GM23338 (cell line): ENCODE data around the gene COQ8B.

Source experiments
- CREB1 ChIP-seq: fragments of 250-450 bp; sonication (Bioruptor Pico); IDR thresholded peaks from 2 replicates; pipeline ENCODE4 v1.5.0; 2020; ENCODE audit warnings: low read depth, mild to moderate bottlenecking, moderate library complexity
- EZH2 ChIP-seq: fragments of 200-600 bp; sonication (generic); IDR thresholded peaks from one replicate; pipeline ENCODE4 v1.8.0; 2017; ENCODE audit warnings: antibody characterized with exemption, mild to moderate bottlenecking, low read depth; ENCODE audit not compliant: unreplicated experiment
- NANOG ChIP-seq: IDR thresholded peaks from 2 replicates; pipeline ENCODE4 v1.6.1; 2016; ENCODE audit warnings: antibody characterized with exemption, borderline replicate concordance
- POLR2AphosphoS5 ChIP-seq: IDR thresholded peaks from 2 replicates; pipeline ENCODE4 v1.6.1; 2016; ENCODE audit warnings: antibody characterized with exemption, low read depth
- ZNF114 ChIP-seq: fragments of 250-450 bp; sonication (Bioruptor Pico); IDR thresholded peaks from 2 replicates; pipeline ENCODE4 v1.5.0; 2020; ENCODE audit warnings: mild to moderate bottlenecking, moderate library complexity
- ZNF331 ChIP-seq: fragments of 250-450 bp; sonication (Bioruptor Pico); IDR thresholded peaks from 2 replicates; pipeline ENCODE4 v1.5.0; 2020; ENCODE audit warnings: low read depth, mild to moderate bottlenecking, moderate library complexity
- TF ChIP-seq, protein P1 (sequence below), 2 experiments: fragments of 200-600 bp in 1 of 2; sonication (generic) in 1 of 2; conservative IDR thresholded peaks; 2 replicates each; pipeline versions ENCODE4 v1.5.1 to v1.6.1; 2016 to 2017; ENCODE audit warnings: antibody characterized with exemption in 2 of 2, low read depth in 2 of 2, mild to moderate bottlenecking in 2 of 2, moderate library complexity in 1 of 2
- TF ChIP-seq, protein P2 (sequence below): IDR thresholded peaks from 2 replicates; pipeline ENCODE4 v1.6.1; 2016; ENCODE audit warnings: antibody characterized with exemption
- TF ChIP-seq, protein P3 (sequence below): IDR thresholded peaks from one replicate; pipeline ENCODE4 v1.6.1; 2018; ENCODE audit warnings: antibody characterized with exemption; ENCODE audit not compliant: unreplicated experiment

DNA sequence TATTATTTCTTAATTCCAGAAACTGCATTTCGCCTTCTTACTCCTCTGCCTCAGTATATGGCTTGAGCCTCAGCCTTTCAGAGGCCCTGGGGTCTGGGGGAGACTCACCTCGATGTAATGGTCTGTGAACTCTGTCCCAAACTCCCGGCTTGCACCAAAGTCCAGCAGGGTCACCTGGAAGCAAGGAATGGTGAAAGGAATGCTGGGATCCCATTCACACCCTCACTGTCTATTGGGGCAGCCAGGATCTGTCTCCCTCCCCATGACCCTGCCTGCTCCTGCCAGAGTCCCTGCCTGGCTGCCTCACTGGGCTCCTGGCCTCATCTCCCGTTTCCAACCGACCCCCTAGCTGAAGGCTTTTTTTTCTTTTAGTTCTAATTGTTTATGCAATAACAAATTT, 20.8 kb downstream of the COQ8B start:
- TF ChIP-seq, protein P1, sequence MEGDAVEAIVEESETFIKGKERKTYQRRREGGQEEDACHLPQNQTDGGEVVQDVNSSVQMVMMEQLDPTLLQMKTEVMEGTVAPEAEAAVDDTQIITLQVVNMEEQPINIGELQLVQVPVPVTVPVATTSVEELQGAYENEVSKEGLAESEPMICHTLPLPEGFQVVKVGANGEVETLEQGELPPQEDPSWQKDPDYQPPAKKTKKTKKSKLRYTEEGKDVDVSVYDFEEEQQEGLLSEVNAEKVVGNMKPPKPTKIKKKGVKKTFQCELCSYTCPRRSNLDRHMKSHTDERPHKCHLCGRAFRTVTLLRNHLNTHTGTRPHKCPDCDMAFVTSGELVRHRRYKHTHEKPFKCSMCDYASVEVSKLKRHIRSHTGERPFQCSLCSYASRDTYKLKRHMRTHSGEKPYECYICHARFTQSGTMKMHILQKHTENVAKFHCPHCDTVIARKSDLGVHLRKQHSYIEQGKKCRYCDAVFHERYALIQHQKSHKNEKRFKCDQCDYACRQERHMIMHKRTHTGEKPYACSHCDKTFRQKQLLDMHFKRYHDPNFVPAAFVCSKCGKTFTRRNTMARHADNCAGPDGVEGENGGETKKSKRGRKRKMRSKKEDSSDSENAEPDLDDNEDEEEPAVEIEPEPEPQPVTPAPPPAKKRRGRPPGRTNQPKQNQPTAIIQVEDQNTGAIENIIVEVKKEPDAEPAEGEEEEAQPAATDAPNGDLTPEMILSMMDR (conservative IDR thresholded peaks at IDR 0.05; ENCODE audit: low read depth in 2 of 2) = no peak
- TF ChIP-seq, protein P2, sequence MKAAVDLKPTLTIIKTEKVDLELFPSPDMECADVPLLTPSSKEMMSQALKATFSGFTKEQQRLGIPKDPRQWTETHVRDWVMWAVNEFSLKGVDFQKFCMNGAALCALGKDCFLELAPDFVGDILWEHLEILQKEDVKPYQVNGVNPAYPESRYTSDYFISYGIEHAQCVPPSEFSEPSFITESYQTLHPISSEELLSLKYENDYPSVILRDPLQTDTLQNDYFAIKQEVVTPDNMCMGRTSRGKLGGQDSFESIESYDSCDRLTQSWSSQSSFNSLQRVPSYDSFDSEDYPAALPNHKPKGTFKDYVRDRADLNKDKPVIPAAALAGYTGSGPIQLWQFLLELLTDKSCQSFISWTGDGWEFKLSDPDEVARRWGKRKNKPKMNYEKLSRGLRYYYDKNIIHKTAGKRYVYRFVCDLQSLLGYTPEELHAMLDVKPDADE = no peak
- TF ChIP-seq, protein P3, sequence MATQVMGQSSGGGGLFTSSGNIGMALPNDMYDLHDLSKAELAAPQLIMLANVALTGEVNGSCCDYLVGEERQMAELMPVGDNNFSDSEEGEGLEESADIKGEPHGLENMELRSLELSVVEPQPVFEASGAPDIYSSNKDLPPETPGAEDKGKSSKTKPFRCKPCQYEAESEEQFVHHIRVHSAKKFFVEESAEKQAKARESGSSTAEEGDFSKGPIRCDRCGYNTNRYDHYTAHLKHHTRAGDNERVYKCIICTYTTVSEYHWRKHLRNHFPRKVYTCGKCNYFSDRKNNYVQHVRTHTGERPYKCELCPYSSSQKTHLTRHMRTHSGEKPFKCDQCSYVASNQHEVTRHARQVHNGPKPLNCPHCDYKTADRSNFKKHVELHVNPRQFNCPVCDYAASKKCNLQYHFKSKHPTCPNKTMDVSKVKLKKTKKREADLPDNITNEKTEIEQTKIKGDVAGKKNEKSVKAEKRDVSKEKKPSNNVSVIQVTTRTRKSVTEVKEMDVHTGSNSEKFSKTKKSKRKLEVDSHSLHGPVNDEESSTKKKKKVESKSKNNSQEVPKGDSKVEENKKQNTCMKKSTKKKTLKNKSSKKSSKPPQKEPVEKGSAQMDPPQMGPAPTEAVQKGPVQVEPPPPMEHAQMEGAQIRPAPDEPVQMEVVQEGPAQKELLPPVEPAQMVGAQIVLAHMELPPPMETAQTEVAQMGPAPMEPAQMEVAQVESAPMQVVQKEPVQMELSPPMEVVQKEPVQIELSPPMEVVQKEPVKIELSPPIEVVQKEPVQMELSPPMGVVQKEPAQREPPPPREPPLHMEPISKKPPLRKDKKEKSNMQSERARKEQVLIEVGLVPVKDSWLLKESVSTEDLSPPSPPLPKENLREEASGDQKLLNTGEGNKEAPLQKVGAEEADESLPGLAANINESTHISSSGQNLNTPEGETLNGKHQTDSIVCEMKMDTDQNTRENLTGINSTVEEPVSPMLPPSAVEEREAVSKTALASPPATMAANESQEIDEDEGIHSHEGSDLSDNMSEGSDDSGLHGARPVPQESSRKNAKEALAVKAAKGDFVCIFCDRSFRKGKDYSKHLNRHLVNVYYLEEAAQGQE = no peak
- no peak for TF ChIP-seq POLR2AphosphoS5
- no peak for TF ChIP-seq EZH2
- TF ChIP-seq ZNF331 (CRISPR knock-in tag) = no peak
- no peak for TF ChIP-seq ZNF114 (CRISPR knock-in tag)
- no peak for TF ChIP-seq CREB1
- TF ChIP-seq NANOG = no peak
